HG03066 (cell line): ENCODE results near the gene IDNK.
"Not testable (repeated sequence)": the region's sequence is repeated elsewhere in the genome, so short reads cannot be mapped to it uniquely, and the experiment has no call there.

ENCODE experiments used
- ATAC-seq: cut with Tn5 transposase; IDR thresholded peaks from one replicate; pipeline ENCODE4 v1.9.1; 2021; ENCODE audit warnings: low read depth; ENCODE audit not compliant: unreplicated experiment

Gene IDNK

GRCh38 chr9:83622939-83623678 is at the start of gene IDNK:
TSS of gene IDNK (plus strand) at chr9:83623143. CDS start at chr9:83623172, 29 bp downstream.
- peak; percentile 81 for ATAC-seq

DNA sequence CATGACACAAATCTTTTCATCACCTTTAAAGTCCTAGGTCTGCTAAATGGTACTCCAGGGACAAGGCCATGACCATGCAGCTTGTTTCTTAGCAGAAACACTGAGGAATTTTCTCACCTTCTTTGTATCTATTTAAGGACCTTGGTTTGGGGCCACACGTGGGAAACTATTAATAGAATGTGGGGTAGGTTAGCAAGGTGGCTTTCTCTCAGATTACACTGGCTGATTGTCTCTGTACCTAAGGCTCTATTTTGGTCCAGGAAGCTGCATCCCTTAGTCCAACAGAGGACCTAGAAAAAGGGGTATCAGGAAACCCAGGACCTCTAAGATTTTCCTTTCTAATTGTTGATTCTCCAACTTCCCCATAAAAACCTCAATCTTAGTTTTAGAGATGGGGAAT is 48.5 kb upstream of the IDNK start:
- no peak for ATAC-seq

GRCh38 chr9:83582029-83582428 is 40.9 kb upstream of the IDNK start:
- no peak for ATAC-seq

DNA sequence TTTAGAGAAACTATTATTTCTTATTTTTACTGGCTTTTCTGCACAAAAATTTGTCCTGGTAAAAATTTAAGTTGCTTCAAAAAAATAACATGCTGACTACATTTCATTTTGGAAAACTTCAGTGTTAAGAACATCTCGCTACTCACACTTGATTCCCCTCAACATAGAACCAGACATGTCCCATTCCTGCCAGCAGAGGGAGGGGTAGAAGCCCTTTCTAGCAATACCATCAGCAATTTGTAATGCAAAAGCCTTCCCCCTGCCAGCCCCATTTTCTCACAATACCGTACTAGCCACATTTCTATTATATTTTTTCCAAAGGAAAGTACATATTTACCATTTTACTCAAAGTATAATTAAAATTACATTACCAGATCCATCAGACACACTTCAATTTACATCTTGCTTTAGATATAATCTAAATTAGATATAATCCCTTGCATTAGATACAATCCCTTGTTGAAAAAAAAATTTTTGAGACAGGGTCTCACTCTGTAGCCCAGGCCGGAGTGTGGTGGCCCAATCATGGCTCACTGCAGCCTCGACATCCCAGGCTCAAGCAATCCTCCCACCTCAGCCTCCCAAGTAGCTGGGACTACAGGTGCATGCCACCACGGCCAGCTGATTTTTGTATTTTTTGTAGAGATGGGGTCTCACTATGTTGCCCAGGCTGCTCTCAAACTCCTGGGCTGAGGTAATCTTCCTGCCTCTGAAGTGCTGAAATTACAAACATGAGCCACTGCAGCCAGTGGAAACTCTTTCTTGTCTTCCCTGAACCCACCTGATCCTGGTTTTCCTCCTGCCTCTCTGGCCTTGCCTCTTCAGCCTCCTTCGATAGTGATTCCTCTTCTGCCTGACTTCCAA is 39.6 kb upstream of the IDNK start:
- no peak for ATAC-seq

- ATAC-seq = no peak
These were observed 37.9 kb upstream of the IDNK start for GRCh38 chr9:83584995-83585394.

DNA sequence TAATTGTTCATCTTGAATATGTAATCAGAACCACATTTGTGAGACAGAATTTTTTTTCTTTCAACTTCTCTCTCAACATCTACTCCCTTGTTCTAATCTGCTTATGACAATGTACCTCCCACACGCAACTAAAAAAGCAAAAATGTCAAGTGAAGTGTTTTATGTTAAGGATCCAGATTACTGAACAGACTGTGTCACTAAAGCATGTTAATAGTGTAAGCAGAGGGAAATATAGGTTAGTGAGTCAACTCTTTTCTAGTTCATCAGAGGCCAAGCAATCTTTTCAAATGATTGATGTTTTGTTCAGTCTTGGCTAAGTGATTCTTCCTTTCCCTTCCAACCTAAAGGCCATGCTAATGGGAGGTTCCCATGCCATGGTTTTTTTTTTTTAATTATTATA is 34.7 kb upstream of the IDNK start:
- ATAC-seq = no peak

DNA sequence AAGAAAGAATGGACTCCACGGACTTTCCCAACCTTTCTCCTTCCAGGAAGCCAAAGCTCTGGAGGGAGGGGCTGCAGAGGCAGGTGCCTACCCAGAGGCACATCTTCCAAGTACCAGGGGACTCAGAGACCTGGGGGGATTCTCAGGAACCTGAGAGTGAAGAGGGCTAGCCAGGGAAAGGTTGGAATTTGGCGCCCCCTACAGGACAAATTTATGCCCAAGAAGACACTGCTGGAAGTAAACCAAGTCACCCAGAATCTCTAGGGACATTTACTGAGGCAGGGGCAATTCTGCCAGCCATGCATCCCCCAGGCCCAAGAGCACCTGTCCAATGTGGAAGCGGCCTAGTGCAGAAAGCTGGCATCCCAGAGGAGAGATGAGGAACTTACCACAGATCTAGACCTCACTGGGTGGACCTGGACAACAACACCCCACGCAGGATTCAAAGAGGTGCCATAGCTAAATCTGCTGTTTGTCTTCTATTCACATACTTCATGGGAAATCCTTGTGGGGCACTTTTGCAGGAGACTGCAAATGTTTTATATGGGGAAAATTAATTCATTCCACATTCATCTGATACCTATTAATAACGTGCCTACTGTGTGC is 25.9 kb upstream of the IDNK start:
- ATAC-seq = no peak

DNA sequence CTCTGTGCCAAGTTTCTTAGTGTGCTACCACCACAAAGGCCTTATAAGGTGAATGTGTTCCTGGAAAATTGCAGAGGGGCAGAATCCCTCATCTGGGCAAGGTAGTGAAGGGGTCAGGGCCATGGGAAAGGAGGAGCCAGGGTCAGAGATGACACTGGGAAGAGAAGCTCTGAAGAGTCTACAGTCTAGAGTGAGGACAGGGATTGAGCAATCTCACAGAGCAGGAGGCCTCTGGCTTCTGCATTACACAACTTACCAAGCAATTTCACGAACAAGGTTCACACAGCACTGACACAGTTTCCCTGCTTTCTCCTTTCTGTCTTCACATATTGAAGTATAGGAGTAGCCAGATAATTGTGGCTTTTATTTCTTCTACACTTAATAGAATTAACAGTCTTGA is 24.5 kb upstream of the IDNK start:
- ATAC-seq = no peak

DNA sequence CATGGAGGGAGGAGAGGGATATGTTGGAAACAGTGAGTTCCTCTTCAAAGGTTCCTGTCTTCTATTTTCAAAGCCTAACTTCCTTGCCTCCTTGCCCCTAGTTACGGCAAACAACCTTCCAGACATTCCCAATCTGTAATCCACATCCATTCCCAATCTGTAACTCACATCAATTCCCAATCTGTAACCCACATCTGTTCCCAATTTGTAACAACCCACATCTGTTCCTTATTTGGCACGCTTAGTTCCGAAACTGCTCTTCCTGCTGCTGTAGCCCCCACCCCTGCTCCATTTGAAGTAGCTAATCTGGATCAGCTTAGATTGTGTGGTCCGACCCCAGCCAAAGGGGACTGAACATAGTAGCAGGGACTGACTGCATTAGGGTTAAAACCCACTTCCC is 23.9 kb upstream of the IDNK start:
- no peak for ATAC-seq

DNA sequence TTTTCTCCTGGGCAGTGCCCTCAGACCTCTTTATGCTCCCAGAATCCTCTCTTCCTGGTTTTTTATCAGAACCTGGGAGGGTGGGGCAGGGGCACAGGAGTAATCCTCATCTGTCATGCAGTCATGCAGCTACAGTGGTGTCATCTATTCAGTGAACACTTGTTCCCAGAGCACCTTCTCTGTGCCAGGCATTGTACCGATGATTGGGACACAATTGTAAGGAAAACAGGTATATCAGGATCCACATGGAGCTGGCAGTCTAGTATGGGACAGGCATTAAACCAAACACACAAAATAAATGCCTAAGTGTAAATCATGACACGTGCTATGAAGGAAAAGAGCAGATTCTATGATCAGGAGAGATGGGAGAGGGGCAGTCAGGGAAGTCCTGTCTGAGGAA is 21.5 kb upstream of the IDNK start:
- ATAC-seq = no peak

- ATAC-seq = not testable (repeated sequence)
These were observed 15.3 kb upstream of the IDNK start for GRCh38 chr9:83607620-83608019.

DNA sequence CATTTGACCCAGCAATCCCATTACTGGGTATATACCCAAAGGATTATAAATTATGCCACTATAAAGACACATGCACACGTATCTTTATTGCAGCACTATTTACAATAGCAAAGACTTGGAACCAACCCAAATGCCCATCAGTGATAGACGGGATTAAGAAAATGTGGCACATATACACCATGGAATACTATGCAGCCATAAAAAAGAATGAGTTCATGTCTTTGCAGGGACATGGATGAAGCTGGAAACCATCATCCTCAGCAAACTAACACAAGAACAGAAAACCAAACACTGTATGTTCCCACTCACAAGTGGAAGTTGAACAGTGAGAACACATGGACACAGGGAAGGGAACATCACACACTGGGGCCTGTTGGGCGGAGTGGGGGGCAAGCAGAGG is 9.6 kb upstream of the IDNK start:
- ATAC-seq = not testable (repeated sequence)

DNA sequence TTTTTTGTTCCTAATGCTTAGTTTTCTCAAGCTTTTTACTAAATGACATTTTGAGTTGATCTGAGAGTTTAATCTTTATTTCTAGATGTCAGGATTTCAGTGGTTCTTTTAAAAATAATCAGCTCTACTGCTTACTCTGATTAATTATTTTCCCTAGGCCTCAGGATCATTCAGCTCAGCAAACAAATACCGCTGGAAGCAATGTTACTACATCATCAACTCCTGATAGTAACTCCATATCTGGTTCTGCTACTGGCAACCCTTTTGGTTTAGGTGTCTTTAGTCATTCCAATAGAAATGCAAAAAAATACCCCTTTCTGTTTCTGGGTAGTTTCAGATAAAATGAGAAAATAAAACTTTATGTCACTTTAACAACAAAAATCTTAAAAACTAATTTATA is 5.6 kb upstream of the IDNK start:
- ATAC-seq = no peak

GRCh38 chr9:83620841-83621636 is 1.9 kb upstream of the IDNK start:
- no peak for ATAC-seq

- peak; percentile 45 for ATAC-seq
These were observed 457 bp upstream of the IDNK start for GRCh38 chr9:83622433-83622938.

- peak; percentile 18 for ATAC-seq
These were observed 735 bp downstream of the IDNK start for GRCh38 chr9:83623679-83624076.

GRCh38 chr9:83625178-83625577 is 2.2 kb downstream of the IDNK start:
- no peak for ATAC-seq

DNA sequence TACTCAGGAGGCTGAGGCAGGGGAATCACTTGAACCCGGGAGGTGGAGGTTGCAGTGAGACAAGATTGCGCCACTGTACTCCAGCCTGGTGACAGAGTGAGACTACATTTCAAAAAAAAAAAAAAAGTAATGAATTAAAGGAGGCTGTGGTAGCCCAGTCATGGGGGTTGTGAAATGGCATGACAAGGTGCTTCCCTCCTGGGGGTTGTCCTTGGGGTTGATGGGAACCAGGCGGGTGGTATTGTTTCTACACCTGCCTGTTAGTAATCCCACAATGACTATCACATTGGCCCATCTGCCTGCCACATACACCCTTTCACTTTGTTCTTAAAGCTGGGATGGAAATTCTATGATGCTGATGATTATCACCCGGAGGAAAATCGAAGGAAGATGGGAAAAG is 5.6 kb downstream of the IDNK start:
- no peak for ATAC-seq

GRCh38 chr9:83629433-83630104 is 6.6 kb downstream of the IDNK start:
- ATAC-seq = no peak

DNA sequence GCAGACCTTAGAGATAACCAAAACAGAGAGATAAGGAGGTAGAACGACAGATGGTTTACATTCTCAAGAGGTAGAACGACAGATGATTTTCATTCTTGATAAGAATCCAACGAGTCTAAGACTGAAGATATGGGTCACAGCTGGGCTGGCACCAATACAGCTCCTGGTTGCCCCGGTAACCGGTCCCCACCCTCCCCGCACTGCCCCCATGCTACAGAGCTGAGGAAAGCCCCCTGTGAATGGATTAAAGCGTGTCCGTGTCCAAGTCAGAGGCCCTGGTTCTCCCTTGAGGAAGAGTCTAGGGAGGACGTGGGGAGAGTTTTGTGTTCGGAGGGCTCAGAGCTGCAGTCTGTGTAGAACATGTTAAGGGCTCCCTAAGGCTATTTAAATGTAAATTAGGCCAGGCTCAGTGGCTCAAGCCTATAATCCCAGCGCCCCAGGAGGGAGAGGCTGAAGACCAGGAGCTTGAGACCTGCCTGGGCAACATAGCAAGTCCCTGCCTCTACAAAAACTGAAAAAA is 8.1 kb downstream of the IDNK start:
- no peak for ATAC-seq
